GM19099 (cell line): ENCODE results near the gene PPP1R26.

ENCODE experiments used
- POLR2A ChIP-seq: IDR thresholded peaks from 3 replicates; pipeline ENCODE4 v1.6.1; 2011; ENCODE audit warnings: low read depth; ENCODE audit not compliant: insufficient read length; ENCODE audit errors: extremely low read depth

PPP1R26 gene

GRCh38 chr9:135521608-135522095, 42.1 kb downstream of the PPP1R26 start:
- TF ChIP-seq POLR2A, result no peak

- no peak for TF ChIP-seq POLR2A
Measured at GRCh38 chr9:135522137-135522877, 42.7 kb downstream of the PPP1R26 start.

- TF ChIP-seq POLR2A, result no peak
Measured at GRCh38 chr9:135522931-135523330, 43.3 kb downstream of the PPP1R26 start.

- no peak for TF ChIP-seq POLR2A
Measured at GRCh38 chr9:135523521-135524129, 44.0 kb downstream of the PPP1R26 start.

GRCh38 chr9:135524130-135524861, 44.7 kb downstream of the PPP1R26 start:
- TF ChIP-seq POLR2A, result no peak

- TF ChIP-seq POLR2A, result no peak
Measured at GRCh38 chr9:135525241-135526088, 45.9 kb downstream of the PPP1R26 start.

GRCh38 chr9:135526089-135526729, 46.6 kb downstream of the PPP1R26 start:
- TF ChIP-seq POLR2A, result no peak

- TF ChIP-seq POLR2A, result no peak
Measured at GRCh38 chr9:135526730-135527571, 47.4 kb downstream of the PPP1R26 start.

GRCh38 chr9:135530146-135530545, 50.6 kb downstream of the PPP1R26 start:
- no peak for TF ChIP-seq POLR2A

GRCh38 chr9:135531096-135531495, 51.5 kb downstream of the PPP1R26 start:
- no peak for TF ChIP-seq POLR2A

- no peak for TF ChIP-seq POLR2A
Measured at GRCh38 chr9:135533113-135533512, 53.5 kb downstream of the PPP1R26 start.

GRCh38 chr9:135533674-135534073, 54.1 kb downstream of the PPP1R26 start:
- TF ChIP-seq POLR2A, result no peak

- TF ChIP-seq POLR2A, result no peak
Measured at GRCh38 chr9:135536216-135536615, 56.6 kb downstream of the PPP1R26 start.
